Measurements from ENCODE around the gene SUGP1. TPM values are rescaled to one million over a fixed set of nuclear protein-coding genes. Genes with fewer than 3 reads are reported as not detected.

The SUGP1 gene
- total and polyA plus RNA-seq, 10 donors: 29.3 to 63.1 (median 52.5) TPM

DNA sequence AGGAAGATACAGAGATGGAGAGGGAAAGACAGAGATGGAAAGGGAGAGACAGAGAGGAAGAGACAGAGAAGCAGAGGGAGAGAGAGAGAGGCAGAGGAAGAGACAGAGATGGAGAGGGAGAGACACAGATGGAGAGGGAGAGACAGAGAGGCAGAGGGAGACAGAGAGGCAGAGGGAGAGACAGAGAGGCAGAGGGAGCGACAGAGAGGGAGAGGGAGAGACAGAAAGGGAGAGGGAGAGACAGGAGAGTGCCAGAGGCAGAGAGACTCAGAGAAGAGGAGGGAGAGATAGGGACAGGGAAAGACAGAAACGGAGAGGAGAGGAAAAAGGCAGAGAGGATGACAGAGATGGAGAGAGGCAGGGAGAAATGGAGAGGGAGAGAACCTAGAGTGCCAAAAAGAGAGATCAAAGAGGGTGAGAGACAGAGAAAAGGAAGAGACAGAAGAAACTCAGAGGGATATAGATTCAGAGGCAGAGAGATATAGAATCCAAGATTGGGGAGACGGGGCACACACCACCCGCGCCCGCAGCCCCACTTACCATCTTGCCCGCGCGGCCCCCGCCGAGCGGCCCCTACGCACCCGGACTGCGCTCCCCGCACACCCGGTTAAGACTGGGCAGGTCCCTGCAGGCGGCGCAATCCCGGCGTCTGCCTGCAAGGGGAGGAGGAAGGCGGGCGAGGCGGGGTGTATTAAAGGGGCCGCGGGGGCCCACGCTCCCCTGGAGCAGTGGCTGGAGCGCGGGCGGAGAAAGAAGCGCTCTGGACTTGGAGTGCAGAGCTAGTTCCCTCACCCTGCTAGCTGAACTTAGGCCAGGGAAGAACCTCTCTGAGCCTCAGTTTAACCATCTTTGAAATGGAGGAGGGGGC, 57.9 kb downstream of the SUGP1 start:
- no peak for DNase-seq
- Histone ChIP-seq H3K27me3 (replicated peaks in 1 of 7) (peaks cover 0 to 64% (median 45%) of the 10 kb centered on the region in 7 donors), H3K27ac (no peak overlapping the region), H3K9me3 (peaks cover 0 to 8% (median 0%) of the 10 kb centered on the region in 8 donors), H3K4me1 (peaks cover 0 to 15% (median 11%) of the 10 kb centered on the region in 6 donors), H3K4me3 (no peak overlapping the region), H3K36me3 (no peaks in the 10 kb centered on the region)
- intact Hi-C loops (cut with DNase I; ENCODE audit: low total_unique reads): no loop called here
- 5 to 13% (median 10%) methylated on average over 24 to 31 of the region's 31 CpGs for WGBS, 5 donors
- TF ChIP-seq POLR2A (IDR thresholded peaks at IDR 0.05): no peak
- TF ChIP-seq POLR2AphosphoS5 (IDR thresholded peaks at IDR 0.05): no peak
- TF ChIP-seq, protein P1, sequence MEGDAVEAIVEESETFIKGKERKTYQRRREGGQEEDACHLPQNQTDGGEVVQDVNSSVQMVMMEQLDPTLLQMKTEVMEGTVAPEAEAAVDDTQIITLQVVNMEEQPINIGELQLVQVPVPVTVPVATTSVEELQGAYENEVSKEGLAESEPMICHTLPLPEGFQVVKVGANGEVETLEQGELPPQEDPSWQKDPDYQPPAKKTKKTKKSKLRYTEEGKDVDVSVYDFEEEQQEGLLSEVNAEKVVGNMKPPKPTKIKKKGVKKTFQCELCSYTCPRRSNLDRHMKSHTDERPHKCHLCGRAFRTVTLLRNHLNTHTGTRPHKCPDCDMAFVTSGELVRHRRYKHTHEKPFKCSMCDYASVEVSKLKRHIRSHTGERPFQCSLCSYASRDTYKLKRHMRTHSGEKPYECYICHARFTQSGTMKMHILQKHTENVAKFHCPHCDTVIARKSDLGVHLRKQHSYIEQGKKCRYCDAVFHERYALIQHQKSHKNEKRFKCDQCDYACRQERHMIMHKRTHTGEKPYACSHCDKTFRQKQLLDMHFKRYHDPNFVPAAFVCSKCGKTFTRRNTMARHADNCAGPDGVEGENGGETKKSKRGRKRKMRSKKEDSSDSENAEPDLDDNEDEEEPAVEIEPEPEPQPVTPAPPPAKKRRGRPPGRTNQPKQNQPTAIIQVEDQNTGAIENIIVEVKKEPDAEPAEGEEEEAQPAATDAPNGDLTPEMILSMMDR (IDR thresholded peaks at IDR 0.05 in 8 of 11, conservative IDR thresholded peaks at IDR 0.05 in 3 of 11): no peak

DNA sequence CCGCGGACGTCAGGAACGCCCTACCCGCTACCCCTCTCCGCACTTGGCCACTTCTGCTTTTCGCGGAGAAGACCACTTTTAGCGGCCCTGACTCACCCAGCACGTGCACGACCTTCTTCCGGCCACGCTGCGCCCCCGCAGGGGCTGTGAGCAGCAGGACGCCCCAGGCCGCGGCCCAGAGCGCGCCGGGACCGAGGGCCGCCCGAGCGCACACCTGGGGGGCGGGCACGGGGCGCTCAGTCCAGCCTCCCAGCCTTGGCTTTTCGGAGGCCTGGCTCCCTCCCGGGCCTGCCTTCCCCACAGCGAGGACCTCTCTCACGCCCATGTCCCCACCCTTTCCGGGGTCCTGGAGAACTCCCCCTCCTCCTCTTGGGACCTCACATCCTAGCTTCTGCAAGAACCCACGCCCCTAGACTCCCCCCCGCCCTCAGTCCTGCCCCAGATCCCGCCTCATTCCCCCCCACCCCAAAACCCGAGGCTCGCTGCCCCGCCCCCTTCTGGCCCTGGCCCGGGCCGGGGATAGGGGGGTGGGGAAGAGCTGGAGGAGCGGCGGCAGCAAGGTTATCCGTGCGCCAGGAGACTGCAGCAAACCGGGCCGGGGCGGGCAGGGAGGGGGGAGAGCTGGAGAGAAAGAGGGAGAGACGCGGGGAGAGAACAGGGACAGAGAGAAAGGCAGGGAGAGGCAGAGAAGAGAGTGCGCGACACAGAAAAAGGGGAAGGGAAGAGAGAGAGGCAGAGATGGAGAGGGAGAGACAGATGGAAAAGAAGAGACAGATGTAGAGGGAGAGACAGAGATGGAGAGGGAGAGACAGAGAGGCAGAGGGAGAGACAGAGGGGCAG, 58.7 kb downstream of the SUGP1 start:
- TF ChIP-seq, protein P1 (IDR thresholded peaks at IDR 0.05 in 8 of 11, conservative IDR thresholded peaks at IDR 0.05 in 3 of 11): no peak
- TF ChIP-seq POLR2A (IDR thresholded peaks at IDR 0.05) (no peak), POLR2AphosphoS5 (IDR thresholded peaks at IDR 0.05) (no peak)
- Histone ChIP-seq H3K27me3 (replicated peaks in 1 of 7) (peaks cover 0 to 72% (median 45%) of the 10 kb centered on the region in 7 donors), H3K27ac (no peak overlapping the region), H3K36me3 (no peaks in the 10 kb centered on the region), H3K9me3 (peaks cover 0 to 8% (median 0%) of the 10 kb centered on the region in 8 donors), H3K4me3 (peak overlapping the region in 4 of 8 donors; percentile 8 to 55 (median 18)), H3K4me1 (peaks cover 0 to 15% (median 11%) of the 10 kb centered on the region in 6 donors)
- DNase-seq: no peak
- intact Hi-C loops (cut with DNase I; ENCODE audit: low total_unique reads): no loop called here
- WGBS, 5 donors: 1 to 3% (median 1%) methylated on average over 29 to 52 of the region's 52 CpGs

DNA sequence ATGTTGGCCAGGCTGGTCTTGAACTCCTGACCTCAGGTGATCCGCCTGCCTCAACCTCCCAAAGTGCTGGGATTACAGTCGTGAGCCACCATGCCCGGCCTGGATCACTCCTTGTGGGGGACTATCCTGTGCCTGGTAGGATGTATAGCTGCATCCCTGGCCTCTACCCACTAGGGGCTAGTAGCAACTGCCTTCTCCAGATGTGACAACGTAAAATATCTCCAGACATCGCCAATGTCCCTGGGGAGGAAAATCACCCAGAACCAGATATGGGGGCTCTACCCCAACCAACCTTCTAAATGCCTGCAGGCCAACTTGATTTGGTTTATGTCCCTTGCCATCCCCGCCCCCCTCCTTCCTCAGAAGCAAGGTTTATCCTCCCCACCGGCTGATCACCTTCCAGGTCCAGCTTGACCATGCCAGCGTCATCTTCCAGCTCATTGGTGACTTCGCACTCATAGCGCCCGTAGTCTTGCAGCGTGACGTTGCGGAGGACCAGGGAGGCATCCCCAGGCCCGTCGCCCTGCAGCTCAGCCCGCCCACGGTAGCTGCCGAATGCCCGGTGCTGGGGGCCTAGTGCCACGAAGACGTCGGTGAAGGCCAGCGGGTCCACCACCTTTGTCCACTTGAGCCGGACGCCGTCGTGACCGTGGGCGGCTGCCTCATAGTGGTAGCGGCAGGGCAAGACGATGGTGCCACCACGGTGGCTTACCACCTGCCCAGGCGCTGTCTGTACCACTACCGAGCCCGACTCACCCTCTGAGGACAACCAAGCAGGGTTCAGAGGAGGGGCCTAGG, 59.7 kb downstream of the SUGP1 start:
- peaks cover 0 to 82% (median 45%) of the 10 kb centered on the region in 7 donors for H3K27me3 ChIP-seq (replicated peaks in 1 of 7)
- WGBS, 5 donors: 47 to 71% (median 54%) methylated on average over 24 to 36 of the region's 36 CpGs
- H3K36me3 ChIP-seq: no peaks in the 10 kb centered on the region
- H3K27ac ChIP-seq: no peak overlapping the region
- TF ChIP-seq POLR2AphosphoS5 (IDR thresholded peaks at IDR 0.05): no peak
- H3K4me1 ChIP-seq: peaks cover 0 to 15% (median 11%) of the 10 kb centered on the region in 6 donors
- peak overlapping the region in 1 of 8 donors; percentile 55 for H3K4me3 ChIP-seq
- intact Hi-C loops (cut with DNase I; ENCODE audit: low total_unique reads): no loop called here
- no peak for DNase-seq
- peaks cover 0 to 8% (median 0%) of the 10 kb centered on the region in 8 donors for H3K9me3 ChIP-seq

DNA sequence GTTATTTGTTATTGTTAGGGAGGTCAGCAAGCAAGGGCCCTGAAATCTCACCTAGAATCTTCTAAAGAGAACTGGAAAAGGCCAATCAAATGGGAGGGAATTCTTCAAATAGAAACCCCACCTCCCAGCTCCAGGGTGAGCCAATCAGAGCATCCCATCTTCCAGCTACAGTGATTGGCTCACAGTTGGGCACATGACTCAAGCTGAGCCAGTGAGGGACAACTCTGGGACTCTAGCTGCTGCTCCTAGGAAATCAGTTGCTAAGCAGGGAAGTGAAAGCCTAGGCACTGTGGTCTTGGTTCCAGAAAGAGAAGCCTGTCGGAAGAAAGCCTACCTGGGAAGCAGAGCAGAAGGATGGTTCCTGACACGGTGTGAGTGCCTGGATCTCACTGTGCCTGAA, 60.6 kb downstream of the SUGP1 start:
- peaks cover 0 to 90% (median 45%) of the 10 kb centered on the region in 7 donors for H3K27me3 ChIP-seq (replicated peaks in 1 of 7)
- H3K4me1 ChIP-seq: peaks cover 0 to 15% (median 11%) of the 10 kb centered on the region in 6 donors
- H3K9me3 ChIP-seq: peaks cover 0 to 8% (median 0%) of the 10 kb centered on the region in 8 donors
- no peak for TF ChIP-seq POLR2A (IDR thresholded peaks at IDR 0.05)
- TF ChIP-seq POLR2AphosphoS5 (IDR thresholded peaks at IDR 0.05): no peak
- TF ChIP-seq, protein P1 (IDR thresholded peaks at IDR 0.05 in 8 of 11, conservative IDR thresholded peaks at IDR 0.05 in 3 of 11): no peak
- no peak for DNase-seq
- 63 to 85% (median 77%) methylated on average over 2 of the region's 2 CpGs for WGBS, 5 donors
- intact Hi-C loops (cut with DNase I; ENCODE audit: low total_unique reads): no loop called here
- H3K27ac ChIP-seq: no peak overlapping the region
- H3K36me3 ChIP-seq: no peaks in the 10 kb centered on the region
- H3K4me3 ChIP-seq: no peak overlapping the region
